ENCODE data around the gene SFSWAP.

- no peak for TF ChIP-seq SP1 (IDR thresholded peaks at IDR 0.05)
- TF ChIP-seq, protein P1, sequence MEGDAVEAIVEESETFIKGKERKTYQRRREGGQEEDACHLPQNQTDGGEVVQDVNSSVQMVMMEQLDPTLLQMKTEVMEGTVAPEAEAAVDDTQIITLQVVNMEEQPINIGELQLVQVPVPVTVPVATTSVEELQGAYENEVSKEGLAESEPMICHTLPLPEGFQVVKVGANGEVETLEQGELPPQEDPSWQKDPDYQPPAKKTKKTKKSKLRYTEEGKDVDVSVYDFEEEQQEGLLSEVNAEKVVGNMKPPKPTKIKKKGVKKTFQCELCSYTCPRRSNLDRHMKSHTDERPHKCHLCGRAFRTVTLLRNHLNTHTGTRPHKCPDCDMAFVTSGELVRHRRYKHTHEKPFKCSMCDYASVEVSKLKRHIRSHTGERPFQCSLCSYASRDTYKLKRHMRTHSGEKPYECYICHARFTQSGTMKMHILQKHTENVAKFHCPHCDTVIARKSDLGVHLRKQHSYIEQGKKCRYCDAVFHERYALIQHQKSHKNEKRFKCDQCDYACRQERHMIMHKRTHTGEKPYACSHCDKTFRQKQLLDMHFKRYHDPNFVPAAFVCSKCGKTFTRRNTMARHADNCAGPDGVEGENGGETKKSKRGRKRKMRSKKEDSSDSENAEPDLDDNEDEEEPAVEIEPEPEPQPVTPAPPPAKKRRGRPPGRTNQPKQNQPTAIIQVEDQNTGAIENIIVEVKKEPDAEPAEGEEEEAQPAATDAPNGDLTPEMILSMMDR (IDR thresholded peaks at IDR 0.05; ENCODE audit: low read depth, low read length, missing input control), result no peak
- TF ChIP-seq TAF1 (conservative IDR thresholded peaks at IDR 0.05), result no peak
- TF ChIP-seq RAD21 (IDR thresholded peaks at IDR 0.05), result no peak
- TF ChIP-seq, protein P2, sequence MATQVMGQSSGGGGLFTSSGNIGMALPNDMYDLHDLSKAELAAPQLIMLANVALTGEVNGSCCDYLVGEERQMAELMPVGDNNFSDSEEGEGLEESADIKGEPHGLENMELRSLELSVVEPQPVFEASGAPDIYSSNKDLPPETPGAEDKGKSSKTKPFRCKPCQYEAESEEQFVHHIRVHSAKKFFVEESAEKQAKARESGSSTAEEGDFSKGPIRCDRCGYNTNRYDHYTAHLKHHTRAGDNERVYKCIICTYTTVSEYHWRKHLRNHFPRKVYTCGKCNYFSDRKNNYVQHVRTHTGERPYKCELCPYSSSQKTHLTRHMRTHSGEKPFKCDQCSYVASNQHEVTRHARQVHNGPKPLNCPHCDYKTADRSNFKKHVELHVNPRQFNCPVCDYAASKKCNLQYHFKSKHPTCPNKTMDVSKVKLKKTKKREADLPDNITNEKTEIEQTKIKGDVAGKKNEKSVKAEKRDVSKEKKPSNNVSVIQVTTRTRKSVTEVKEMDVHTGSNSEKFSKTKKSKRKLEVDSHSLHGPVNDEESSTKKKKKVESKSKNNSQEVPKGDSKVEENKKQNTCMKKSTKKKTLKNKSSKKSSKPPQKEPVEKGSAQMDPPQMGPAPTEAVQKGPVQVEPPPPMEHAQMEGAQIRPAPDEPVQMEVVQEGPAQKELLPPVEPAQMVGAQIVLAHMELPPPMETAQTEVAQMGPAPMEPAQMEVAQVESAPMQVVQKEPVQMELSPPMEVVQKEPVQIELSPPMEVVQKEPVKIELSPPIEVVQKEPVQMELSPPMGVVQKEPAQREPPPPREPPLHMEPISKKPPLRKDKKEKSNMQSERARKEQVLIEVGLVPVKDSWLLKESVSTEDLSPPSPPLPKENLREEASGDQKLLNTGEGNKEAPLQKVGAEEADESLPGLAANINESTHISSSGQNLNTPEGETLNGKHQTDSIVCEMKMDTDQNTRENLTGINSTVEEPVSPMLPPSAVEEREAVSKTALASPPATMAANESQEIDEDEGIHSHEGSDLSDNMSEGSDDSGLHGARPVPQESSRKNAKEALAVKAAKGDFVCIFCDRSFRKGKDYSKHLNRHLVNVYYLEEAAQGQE (IDR thresholded peaks at IDR 0.05), result no peak
- TF ChIP-seq FOXA1 (IDR thresholded peaks at IDR 0.05), result no peak
- TF ChIP-seq JUND (IDR thresholded peaks at IDR 0.05), result no peak
- TF ChIP-seq EGR1 (IDR thresholded peaks at IDR 0.05; ENCODE audit: low read depth in 2 of 2), result no peak
- no peak for TF ChIP-seq FOXA2 (IDR thresholded peaks at IDR 0.05)
Observed at GRCh38 chr12:131683266-131684014, 27.4 kb upstream of the SFSWAP start.
